Mesothelial cell of epicardium (in vitro differentiated cells): Measurements from ENCODE around the gene MLF2. TPM values are rescaled to one million over a fixed set of nuclear protein-coding genes. Genes with fewer than 3 reads are reported as not detected.

ENCODE experiments used
- DNase-seq, 2 experiments: peaks; one replicate each; pipeline ENCODE4 v3.0.0; 2021; ENCODE audit warnings: low spot score in 2 of 2; ENCODE audit not compliant: unreplicated experiment in 2 of 2
- H3K27ac Mint-ChIP-seq: 2 replicates; pipeline ENCODE4 v1.8.0; 2021; ENCODE audit warnings: mixed read lengths
- H3K27me3 Mint-ChIP-seq: 2 replicates; pipeline ENCODE4 v1.8.0; 2021; ENCODE audit warnings: low read depth, mixed read lengths
- H3K36me3 Mint-ChIP-seq: 2 replicates; pipeline ENCODE4 v1.8.0; 2021; ENCODE audit warnings: mixed read lengths
- H3K4me1 Mint-ChIP-seq: 2 replicates; pipeline ENCODE4 v1.8.0; 2021; ENCODE audit warnings: mixed read lengths
- H3K4me3 Mint-ChIP-seq: 2 replicates; pipeline ENCODE4 v1.8.0; 2021; ENCODE audit warnings: mild to moderate bottlenecking, moderate library complexity, mixed read lengths
- H3K9me3 Mint-ChIP-seq: 2 replicates; pipeline ENCODE4 v1.8.0; 2021; ENCODE audit warnings: mixed read lengths
- total RNA-seq: library from RNA; stranded (reverse); gene quantifications from 3 replicates; pipeline ENCODE4 v1.2.1, GENCODE V29; 2021
- TF ChIP-seq, protein P1 (sequence below): fragments of 200-600 bp; sonication (generic); IDR thresholded peaks from one replicate; pipeline ENCODE4 v1.5.0; 2021; ENCODE audit warnings: antibody characterized with exemption; ENCODE audit not compliant: unreplicated experiment

The MLF2 gene
- total RNA-seq, 1 donor from 2014 or later, result 203 TPM

DNA sequence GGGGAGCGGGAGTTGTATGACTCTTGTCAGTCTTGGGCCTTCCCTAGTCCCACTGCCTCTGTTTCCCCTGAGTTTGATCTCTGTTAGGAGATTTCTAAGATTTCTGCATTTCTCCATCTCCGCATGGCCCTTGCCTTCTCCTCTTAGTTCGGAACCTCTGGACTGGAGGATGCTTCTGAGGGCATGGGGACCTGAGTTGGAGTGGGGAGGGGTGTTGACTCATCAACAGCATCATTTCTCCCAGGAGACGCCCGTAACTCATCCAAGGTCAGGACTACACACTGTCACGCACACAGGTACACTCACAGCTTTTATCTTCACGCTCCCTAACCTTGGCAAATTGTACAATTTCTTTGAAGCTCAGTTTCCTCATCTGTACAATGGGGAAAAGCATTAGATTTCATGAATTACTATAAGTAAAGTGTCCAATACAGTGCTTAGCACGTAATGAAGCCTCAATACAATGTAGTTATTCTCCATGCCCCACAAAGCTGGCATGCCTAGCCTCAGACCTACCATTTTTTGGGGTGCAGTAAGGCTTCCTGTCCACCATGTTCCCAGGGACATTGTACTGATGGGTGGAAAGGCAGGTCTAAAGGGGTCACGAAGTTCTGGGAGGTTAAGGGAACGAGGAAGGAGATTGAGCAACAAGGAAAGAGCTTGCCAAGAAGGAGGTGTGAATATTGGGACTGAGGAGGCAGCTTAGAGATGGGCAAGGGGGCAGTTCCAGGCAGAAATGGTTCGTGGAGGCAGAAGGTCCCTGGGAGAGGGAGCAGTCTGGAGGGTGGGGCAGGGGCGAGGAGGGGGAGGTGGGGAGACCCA lies 18.8 kb upstream of the MLF2 start:
- no peak for DNase-seq

DNA sequence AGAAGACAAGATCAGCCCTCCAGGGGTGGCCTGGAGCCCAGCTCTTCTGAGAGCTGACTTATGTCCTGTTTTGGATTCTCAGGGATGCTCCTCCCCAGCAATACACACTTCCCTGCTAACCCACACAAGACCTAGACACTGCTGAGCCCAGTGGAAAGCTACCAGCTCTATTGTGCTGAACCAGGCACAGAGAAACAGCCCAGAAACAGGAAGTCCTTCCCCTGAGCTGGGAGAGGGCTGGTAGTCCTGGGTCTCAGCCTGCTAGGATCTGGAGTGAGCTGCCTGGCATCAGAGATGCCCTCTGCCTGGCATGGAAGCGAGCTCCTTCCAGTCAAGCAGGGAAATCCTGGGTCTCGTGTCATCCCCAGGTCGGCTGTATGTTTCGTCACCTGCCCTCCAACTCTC lies 18.2 kb upstream of the MLF2 start:
- TF ChIP-seq, protein P1, sequence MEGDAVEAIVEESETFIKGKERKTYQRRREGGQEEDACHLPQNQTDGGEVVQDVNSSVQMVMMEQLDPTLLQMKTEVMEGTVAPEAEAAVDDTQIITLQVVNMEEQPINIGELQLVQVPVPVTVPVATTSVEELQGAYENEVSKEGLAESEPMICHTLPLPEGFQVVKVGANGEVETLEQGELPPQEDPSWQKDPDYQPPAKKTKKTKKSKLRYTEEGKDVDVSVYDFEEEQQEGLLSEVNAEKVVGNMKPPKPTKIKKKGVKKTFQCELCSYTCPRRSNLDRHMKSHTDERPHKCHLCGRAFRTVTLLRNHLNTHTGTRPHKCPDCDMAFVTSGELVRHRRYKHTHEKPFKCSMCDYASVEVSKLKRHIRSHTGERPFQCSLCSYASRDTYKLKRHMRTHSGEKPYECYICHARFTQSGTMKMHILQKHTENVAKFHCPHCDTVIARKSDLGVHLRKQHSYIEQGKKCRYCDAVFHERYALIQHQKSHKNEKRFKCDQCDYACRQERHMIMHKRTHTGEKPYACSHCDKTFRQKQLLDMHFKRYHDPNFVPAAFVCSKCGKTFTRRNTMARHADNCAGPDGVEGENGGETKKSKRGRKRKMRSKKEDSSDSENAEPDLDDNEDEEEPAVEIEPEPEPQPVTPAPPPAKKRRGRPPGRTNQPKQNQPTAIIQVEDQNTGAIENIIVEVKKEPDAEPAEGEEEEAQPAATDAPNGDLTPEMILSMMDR, result no peak
- no peak overlapping the region for H3K27ac Mint-ChIP-seq
- no peak overlapping the region for H3K4me3 Mint-ChIP-seq
- H3K36me3 Mint-ChIP-seq, result peaks cover 30% of the 10 kb centered on the region
- H3K4me1 Mint-ChIP-seq, result peaks cover 21% of the 10 kb centered on the region
- H3K27me3 Mint-ChIP-seq, result peaks cover 38% of the 10 kb centered on the region
- no peak for DNase-seq
- no peaks in the 10 kb centered on the region for H3K9me3 Mint-ChIP-seq

More for the DNA sequence above, 18.8 kb upstream of the MLF2 start:
- TF ChIP-seq, protein P1, result no peak
- peaks cover 44% of the 10 kb centered on the region for H3K27me3 Mint-ChIP-seq
- H3K27ac Mint-ChIP-seq, result no peak overlapping the region
- peaks cover 21% of the 10 kb centered on the region for H3K4me1 Mint-ChIP-seq
- H3K9me3 Mint-ChIP-seq, result no peaks in the 10 kb centered on the region
- no peak overlapping the region for H3K4me3 Mint-ChIP-seq
- peaks cover 31% of the 10 kb centered on the region for H3K36me3 Mint-ChIP-seq

DNA sequence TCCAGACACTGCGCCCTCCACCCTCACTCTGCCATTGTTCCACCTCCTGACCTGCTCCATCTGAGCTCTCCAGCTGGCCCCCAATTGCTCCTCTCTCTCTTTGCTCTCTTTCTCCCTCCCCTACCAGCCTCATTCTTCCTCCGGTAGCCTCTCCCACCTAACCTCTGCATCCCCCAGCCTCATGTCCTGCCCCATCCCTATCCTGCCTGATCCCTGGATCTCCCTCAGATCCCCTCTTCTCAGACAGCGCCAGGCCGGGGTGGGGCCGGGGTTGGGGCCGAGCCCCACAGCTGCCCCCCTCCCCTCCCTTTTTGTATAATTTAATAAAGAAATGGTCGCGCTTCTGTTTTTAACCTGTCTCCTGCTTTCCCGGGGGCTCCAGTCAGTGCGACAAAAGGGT lies 17.7 kb upstream of the MLF2 start:
- Mint-ChIP-seq H3K27ac (no peak overlapping the region), H3K9me3 (no peaks in the 10 kb centered on the region), H3K27me3 (peaks cover 35% of the 10 kb centered on the region), H3K36me3 (peaks cover 28% of the 10 kb centered on the region), H3K4me3 (no peak overlapping the region), H3K4me1 (peaks cover 26% of the 10 kb centered on the region)
- no peak for DNase-seq
- TF ChIP-seq, protein P1, result no peak

DNA sequence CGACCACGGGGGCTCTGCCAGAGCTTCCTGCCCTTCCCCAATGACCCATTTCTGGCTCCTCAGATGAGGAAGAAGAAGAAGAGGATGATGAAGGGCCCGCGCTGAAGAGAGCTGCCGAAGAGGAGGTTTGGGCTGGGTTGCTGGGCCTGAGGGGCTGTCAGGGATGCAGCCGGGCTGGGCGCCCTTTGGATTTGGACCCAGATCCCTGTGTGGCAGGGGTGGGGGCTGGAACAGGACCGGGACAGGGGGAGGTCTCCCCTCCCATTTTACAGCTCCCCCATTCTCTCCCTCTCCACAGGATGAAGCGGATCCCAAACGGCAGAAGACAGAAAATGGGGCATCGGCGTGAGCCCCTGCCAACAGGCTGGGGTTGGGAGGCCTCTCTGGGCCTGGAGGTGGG lies 17.2 kb upstream of the MLF2 start:
- TF ChIP-seq, protein P1, result no peak
- peaks cover 23% of the 10 kb centered on the region for H3K36me3 Mint-ChIP-seq
- H3K9me3 Mint-ChIP-seq, result no peaks in the 10 kb centered on the region
- H3K27ac Mint-ChIP-seq, result no peak overlapping the region
- H3K4me3 Mint-ChIP-seq, result no peak overlapping the region
- peaks cover 30% of the 10 kb centered on the region for H3K27me3 Mint-ChIP-seq
- H3K4me1 Mint-ChIP-seq, result peaks cover 31% of the 10 kb centered on the region
- no peak for DNase-seq

DNA sequence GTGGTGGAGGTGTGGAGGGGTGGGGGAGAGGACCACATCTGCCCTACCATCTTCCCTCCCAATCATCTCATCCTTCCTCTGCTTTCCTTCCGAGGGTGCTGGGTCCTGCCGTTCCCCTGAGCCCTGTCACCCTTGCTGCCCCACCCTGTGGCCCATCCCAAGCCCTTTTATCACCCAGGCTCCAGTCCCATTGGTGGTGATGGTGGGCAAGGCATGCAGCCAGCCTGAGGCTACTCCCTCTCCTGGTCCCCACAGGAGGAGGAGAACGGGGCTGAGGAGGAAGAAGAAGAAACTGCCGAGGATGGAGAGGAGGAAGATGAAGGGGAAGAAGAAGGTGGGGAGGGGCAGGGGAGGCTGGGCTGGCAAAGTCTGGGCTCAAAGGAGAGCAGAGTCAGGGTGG lies 16.7 kb upstream of the MLF2 start:
- peaks cover 26% of the 10 kb centered on the region for H3K27me3 Mint-ChIP-seq
- no peak for DNase-seq
- no peaks in the 10 kb centered on the region for H3K9me3 Mint-ChIP-seq
- H3K27ac Mint-ChIP-seq, result no peak overlapping the region
- peaks cover 19% of the 10 kb centered on the region for H3K36me3 Mint-ChIP-seq
- TF ChIP-seq, protein P1, result no peak
- H3K4me1 Mint-ChIP-seq, result peaks cover 33% of the 10 kb centered on the region
- no peak overlapping the region for H3K4me3 Mint-ChIP-seq
